CD4-positive, alpha-beta T cell treated with Interleukin-10 for 1 hour (primary cell): Measurements from ENCODE around the gene MVB12B.

Source experiments
- DNase-seq: peaks from one replicate; pipeline ENCODE4 v3.0.0-alpha.2; 2020

The MVB12B gene

DNA sequence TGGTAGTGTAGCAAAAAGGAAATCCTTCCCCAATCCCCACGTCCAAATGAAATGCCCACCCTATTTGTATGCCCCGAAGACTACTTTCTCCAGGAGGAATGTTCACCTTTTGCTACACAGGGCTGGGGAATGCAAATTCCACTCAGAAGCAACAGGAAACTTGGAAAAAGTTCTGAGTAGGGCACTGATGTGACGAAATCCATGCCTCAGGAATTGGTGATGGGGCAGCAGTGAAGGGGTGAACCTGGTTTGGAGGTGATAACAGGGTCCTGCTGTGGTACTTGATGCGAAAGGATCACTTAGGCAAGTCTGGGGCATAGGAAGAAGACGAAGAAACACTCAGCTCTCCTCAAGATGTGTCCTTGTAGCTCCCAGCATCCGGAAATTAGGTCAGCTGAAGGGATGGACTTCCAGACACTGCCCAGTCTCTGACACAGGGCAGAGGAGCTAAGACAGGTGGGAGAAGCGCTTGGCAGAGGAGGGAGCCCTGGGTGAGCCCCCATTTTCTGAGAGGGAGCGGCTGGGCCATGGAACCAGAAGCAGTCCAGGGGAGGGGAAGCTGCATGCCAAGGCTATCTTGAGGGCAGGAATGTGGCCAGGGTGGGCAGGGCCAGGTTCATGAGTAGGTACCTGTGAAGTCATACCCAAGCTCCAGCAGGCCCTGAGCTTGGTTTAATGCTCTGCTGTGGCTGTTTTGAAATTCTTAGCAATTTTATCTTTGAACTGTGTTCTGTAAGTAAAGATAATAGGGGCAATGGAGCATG, 22.2 kb upstream of the MVB12B start:
- DNase-seq: no peak

DNA sequence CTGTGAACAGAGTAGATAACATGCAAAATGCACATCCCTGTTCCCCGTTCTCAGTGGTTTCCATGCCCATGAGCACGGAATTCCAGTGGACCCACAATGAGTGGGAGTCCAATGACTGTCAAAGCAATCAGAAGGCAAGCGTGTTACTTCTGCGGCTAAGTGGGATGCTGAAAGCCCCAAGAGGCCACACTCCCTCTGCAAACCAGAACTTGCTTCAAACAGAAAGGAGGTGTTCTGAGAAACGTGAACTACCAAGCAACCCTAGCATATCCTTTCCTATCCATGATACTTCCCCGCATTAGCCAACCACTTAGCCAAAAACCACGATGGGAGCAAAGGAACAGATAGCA, 21.7 kb upstream of the MVB12B start:
- DNase-seq: no peak

- DNase-seq: no peak
Measured at GRCh38 chr9:126306071-126306647, 20.5 kb upstream of the MVB12B start.

DNA sequence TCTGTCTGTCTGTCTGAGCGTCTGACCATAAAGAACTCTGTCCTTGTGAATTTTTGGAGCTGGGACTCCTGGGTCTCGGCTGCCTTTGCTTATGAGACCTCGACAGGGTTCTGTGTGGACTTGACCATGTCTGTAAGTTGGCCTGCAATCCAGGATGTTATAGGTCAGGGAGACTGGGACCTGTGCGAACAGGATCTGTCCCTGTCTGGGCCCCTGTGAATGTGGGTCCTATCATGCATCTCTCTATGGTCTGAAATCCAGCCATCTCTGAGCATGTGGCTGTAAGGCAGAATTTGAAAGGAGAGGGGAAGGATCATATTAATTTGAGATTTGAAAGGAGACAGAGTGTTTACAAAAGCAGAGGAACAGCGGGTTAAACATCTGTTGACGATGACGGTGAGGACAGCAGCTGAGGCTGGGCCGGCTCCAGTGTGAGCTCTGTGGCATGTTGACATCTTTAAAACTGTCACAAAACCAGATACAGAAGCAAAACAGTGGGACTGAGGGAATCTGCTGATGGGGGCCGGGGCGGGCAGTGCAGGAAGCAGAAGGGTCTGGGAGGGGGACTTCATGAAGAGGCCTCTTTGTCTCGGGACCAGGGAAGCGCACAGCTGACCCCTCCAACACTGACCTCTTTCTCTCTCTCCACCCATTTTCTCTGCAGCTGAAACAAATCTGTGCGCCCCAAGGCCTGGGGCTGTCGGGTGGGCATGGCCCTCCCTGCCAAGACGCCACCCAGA, 19.1 kb upstream of the MVB12B start:
- DNase-seq: no peak

DNA sequence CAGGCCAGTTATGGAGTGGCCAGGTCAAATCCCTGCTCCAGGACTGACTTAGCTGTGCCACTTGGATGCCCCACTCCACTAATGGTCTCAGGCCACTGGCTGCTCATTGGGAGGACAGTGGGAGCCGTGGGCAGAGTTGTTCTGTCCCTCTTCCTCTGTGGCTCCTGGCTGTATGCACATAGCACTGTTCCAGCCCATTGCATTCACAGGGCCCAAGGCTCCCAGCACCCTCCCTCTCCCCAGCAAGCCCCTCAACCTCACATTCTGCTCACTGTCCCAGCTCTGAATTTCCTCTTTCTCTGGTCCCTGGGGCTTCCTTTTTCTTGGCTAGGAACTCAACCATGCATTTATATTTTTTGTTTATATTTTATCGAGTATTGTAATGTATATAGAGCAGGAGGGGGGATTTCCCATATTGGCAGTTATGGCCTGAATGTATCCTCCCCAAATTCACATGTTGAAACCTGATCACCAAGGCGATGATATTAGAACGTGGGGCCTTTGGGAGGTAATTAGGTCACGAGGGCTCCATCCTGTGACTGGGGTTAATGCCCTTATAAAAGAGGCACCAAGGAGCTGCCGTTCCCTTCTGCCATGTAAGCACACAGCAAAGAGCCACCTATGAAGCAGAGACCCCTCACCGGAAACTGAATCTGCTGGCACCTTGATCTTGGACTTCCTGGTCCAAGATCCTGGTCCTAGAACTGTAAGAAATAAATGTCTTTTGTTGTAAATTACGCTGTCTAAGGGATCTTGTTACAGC, 17.0 kb upstream of the MVB12B start:
- no peak for DNase-seq

- no peak for DNase-seq
Measured at GRCh38 chr9:126312584-126313551, 13.8 kb upstream of the MVB12B start.

- no peak for DNase-seq
Measured at GRCh38 chr9:126316085-126316655, 10.5 kb upstream of the MVB12B start.

GRCh38 chr9:126317513-126317912, 9.1 kb upstream of the MVB12B start:
- DNase-seq: peak; percentile 60

DNA sequence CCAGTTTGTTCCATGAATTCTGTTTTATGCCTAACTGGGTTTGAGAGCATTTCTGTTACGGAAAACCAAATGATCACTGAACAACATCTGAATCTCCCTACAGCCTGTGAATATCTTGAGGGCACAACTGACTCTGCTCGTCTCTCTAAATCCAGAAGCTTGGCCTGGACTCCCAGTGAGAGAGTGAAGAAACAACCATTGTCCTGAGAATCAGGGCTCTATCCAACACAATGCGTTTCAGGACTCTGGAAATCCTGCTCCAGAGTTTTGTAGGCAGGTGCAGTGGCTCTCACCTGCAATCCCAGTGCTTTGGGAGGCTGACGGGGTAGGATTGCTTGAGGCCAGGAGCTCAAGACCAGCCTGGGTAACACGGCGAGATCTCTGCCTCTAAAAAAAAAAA, 7.8 kb upstream of the MVB12B start:
- DNase-seq: no peak

- no peak for DNase-seq
Measured at GRCh38 chr9:126319671-126320070, 7.0 kb upstream of the MVB12B start.

- peak; percentile 31 for DNase-seq
Measured at GRCh38 chr9:126320158-126320922, 6.3 kb upstream of the MVB12B start.

DNA sequence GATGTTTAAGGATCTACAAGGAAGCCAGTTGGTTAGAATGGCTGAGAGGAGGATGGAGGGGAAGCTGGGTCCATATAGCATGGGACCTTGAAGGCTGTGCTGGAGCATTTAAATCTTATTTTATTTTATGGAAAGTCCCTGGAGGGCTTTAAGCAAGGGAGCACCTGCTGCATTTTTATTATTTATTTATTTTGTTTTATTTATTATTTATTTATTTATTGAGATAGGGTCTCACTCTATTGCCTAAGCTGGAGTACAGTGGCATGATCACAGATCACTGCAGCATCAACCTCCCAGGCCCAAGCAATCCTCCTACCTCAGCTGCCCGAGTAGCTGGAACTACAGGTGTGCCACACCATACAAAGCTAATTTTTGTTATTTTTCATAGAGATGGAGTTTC, 4.9 kb upstream of the MVB12B start:
- no peak for DNase-seq

DNA sequence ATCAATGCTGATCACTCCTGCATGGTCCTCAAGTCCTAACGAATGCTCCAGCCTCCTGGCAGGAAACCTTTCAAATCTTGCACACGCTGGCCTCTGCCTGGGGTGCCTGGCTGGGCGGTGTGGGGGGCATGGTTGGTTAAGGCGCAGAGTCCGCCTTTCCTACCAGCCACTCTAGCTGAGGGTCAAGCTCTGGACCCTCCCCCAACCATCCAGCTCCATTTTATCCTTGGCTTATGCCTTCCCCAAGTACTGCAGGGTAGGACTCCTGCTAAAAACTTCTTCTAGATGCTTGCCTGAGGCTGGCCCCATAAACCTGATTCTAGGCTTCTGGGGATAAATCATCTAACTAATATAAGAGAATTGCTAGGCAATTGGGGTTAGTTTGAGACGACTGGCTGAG, 808 bp upstream of the MVB12B start:
- no peak for DNase-seq

GRCh38 chr9:126327006-126327713, 531 bp downstream of the MVB12B start:
- peak; percentile 24 for DNase-seq

- DNase-seq: peak; percentile 15
Measured at GRCh38 chr9:126327714-126328185, 1.1 kb downstream of the MVB12B start.

DNA sequence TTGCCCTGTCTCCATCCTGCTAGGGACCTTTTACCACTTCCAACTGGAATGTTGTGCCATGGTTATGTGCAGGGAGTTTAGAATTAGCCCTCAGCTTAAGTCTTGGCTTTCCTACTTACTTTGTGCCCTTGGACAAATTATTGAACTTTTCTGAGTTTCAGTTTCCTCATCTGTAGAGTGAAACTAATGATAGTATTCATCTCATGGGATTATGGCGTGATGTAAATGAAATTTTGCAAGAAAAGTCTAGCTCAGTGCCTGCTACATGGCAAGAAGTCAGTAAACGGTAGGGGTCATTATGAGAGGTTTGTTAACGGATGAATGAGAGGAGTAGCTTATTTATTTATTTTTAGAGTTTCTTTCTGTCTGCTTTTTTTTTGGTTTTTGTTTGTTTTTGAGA, 1.8 kb downstream of the MVB12B start:
- DNase-seq: no peak

DNA sequence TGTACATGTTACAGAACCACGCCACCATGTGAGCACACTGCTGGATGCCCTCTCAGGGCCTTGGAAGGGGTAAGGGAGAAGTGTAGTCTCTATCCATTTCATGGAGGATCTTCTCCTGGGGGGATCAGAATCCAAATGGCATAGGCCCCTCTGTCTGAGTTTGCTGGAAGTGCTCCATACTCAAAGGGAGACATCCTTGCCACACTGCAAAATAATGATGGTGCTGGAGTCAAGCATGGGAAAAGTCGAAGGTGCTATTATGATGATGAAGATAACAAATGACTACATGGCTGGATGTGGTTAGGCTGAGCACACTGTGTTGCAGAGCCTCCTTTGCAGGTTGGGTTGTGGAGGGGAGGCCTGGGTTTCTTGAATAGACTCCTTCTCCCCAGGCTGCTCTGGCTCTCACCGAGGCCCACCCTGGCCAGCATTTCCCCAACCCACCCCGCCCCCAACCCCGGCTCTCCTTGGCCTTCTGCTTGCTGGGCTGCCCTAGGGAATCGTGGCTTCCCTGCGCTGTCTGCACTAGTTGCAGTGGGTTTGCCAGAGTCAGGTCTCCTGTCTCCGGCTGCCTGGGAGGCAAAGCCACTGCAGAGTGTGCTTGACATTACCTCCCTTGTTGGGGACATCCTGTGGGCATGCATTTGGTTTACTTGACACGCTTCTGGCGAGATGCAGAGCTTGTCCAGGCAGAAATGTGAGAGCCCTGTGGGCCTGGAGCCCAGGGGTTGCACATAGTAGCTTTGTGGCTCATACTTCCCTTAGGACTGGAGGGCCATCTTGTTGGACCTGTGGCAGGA, 3.0 kb downstream of the MVB12B start:
- DNase-seq: peak; percentile 9

DNA sequence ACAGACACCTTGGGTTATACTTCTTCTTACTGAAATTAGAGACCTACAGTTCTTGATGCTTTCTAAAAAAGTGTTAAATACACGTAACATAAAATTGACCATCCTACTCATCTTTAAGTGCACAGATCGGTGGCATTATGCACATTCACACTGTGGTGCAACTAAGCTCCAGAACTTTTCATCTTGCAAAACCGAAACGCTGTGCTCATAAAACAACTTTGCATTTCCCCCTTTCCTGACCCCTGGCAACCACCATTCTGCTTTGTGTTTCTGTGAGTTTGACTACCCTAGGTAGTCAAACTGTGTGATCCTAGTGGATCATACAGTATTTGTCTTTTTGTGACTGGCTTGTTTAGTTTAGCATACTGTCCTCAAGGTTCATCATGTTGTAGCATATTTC, 3.9 kb downstream of the MVB12B start:
- no peak for DNase-seq
